Loucy (cell line): ENCODE measurements around the gene PARN.

ENCODE experiments used
- CTCF ChIP-seq: fragments of 200-600 bp; sonication (generic); conservative IDR thresholded peaks from 2 replicates; pipeline ENCODE4 v1.5.1; 2014; ENCODE audit warnings: mild to moderate bottlenecking, antibody characterized with exemption, low read length
- EZH2phosphoT487 ChIP-seq: fragments of 200-600 bp; IDR thresholded peaks from 2 replicates; pipeline ENCODE4 v1.6.1; 2018; ENCODE audit warnings: antibody characterized with exemption, mild to moderate bottlenecking, moderate library complexity, borderline replicate concordance

- TF ChIP-seq CTCF = no peak
- TF ChIP-seq EZH2phosphoT487 = no peak
Measured at GRCh38 chr16:14485811-14486519, 144.1 kb downstream of the PARN start.
